ENCODE measurements around the gene MVD. TPM values are rescaled to one million over a fixed set of nuclear protein-coding genes. Genes with fewer than 3 reads are reported as not detected.
"Not testable (repeated sequence)": the region's sequence is repeated elsewhere in the genome, so short reads cannot be mapped to it uniquely, and the experiment has no call there.

Gene MVD
- total and polyA plus RNA-seq, 4 donors, result 39.1 to 135 (median 119) TPM

- peaks cover 3 to 52% (median 13%) of the 10 kb centered on the region in 4 donors for H3K36me3 ChIP-seq (ENCODE audit: control insufficient read depth in 4 of 4, insufficient read depth in 4 of 4, low read length in 4 of 4)
- no peaks in the 10 kb centered on the region for H3K27me3 ChIP-seq (ENCODE audit: control insufficient read depth in 3 of 3, insufficient read depth in 3 of 3, low read length in 2 of 3)
- H3K4me3 ChIP-seq, result no peak overlapping the region
- no peak for ATAC-seq (ENCODE audit: insufficient read depth, low FRiP score)
- H3K9me3 ChIP-seq (ENCODE audit: control insufficient read depth in 4 of 4, insufficient read depth in 3 of 4, low read length in 3 of 4), result no peaks in the 10 kb centered on the region
- H3K27ac ChIP-seq (ENCODE audit: low read depth in 1 of 2, low read length in 1 of 2), result no peak overlapping the region
- no peaks in the 10 kb centered on the region for H3K4me1 ChIP-seq (ENCODE audit: control insufficient read depth in 5 of 5, insufficient read depth in 5 of 5, low read length in 5 of 5)
- WGBS, 2 donors, result 90 to 91% methylated on average over 49 of the region's 49 CpGs
- no peak for TF ChIP-seq CTCF (IDR thresholded peaks at IDR 0.05; ENCODE audit: control extremely low read depth, extremely low read depth)
- DNase-seq, result peak; percentile 61 to 77 (median 62)
- no peak overlapping the region for H3K9ac ChIP-seq (ENCODE audit: insufficient read depth in 1 of 2, low read length in 2 of 2)
Measured at GRCh38 chr16:88610909-88611812, 51.7 kb downstream of the MVD start.

- Histone ChIP-seq H3K27me3 (ENCODE audit: control insufficient read depth in 3 of 3, insufficient read depth in 3 of 3, low read length in 2 of 3) (no peaks in the 10 kb centered on the region), H3K9ac (ENCODE audit: insufficient read depth in 1 of 2, low read length in 2 of 2) (no peak overlapping the region), H3K36me3 (ENCODE audit: control insufficient read depth in 4 of 4, insufficient read depth in 4 of 4, low read length in 4 of 4) (peaks cover 3 to 56% (median 15%) of the 10 kb centered on the region in 4 donors), H3K27ac (ENCODE audit: low read depth in 1 of 2, low read length in 1 of 2) (no peak overlapping the region), H3K9me3 (ENCODE audit: control insufficient read depth in 4 of 4, insufficient read depth in 3 of 4, low read length in 3 of 4) (no peaks in the 10 kb centered on the region), H3K4me1 (ENCODE audit: control insufficient read depth in 5 of 5, insufficient read depth in 5 of 5, low read length in 5 of 5) (no peaks in the 10 kb centered on the region), H3K4me3 (no peak overlapping the region)
- no peak for TF ChIP-seq CTCF (IDR thresholded peaks at IDR 0.05; ENCODE audit: control extremely low read depth, extremely low read depth)
- WGBS, 2 donors, result 91 to 92% methylated on average over 6 of the region's 6 CpGs
- ATAC-seq (ENCODE audit: insufficient read depth, low FRiP score) (no peak), DNase-seq (no peak)
Measured at GRCh38 chr16:88610080-88610479, 52.8 kb downstream of the MVD start.

GRCh38 chr16:88609426-88609825 lies 53.5 kb downstream of the MVD start:
- not testable (repeated sequence) for H3K27ac ChIP-seq (ENCODE audit: low read depth in 1 of 2, low read length in 1 of 2); ATAC-seq (ENCODE audit: insufficient read depth, low FRiP score); H3K9ac ChIP-seq (ENCODE audit: insufficient read depth in 1 of 2, low read length in 2 of 2); H3K4me3 ChIP-seq; H3K4me1 ChIP-seq (ENCODE audit: control insufficient read depth in 5 of 5, insufficient read depth in 5 of 5, low read length in 5 of 5); H3K9me3 ChIP-seq (ENCODE audit: control insufficient read depth in 4 of 4, insufficient read depth in 3 of 4, low read length in 3 of 4); H3K27me3 ChIP-seq (ENCODE audit: control insufficient read depth in 3 of 3, insufficient read depth in 3 of 3, low read length in 2 of 3); DNase-seq
- H3K36me3 ChIP-seq (ENCODE audit: control insufficient read depth in 4 of 4, insufficient read depth in 4 of 4, low read length in 4 of 4), result peaks cover 3 to 59% (median 15%) of the 10 kb centered on the region in 4 donors
- 97% methylated on average over 8 of the region's 8 CpGs for WGBS, 2 donors

- H3K9ac ChIP-seq (ENCODE audit: insufficient read depth in 1 of 2, low read length in 2 of 2), result no peak overlapping the region
- no peaks in the 10 kb centered on the region for H3K9me3 ChIP-seq (ENCODE audit: control insufficient read depth in 4 of 4, insufficient read depth in 3 of 4, low read length in 3 of 4)
- no peak for ATAC-seq (ENCODE audit: insufficient read depth, low FRiP score)
- TF ChIP-seq CTCF (IDR thresholded peaks at IDR 0.05; ENCODE audit: control extremely low read depth, extremely low read depth), result no peak
- no peak overlapping the region for H3K4me3 ChIP-seq
- H3K36me3 ChIP-seq (ENCODE audit: control insufficient read depth in 4 of 4, insufficient read depth in 4 of 4, low read length in 4 of 4), result peaks cover 3 to 53% (median 14%) of the 10 kb centered on the region in 4 donors
- no peak overlapping the region for H3K27ac ChIP-seq (ENCODE audit: low read depth in 1 of 2, low read length in 1 of 2)
- no peak for DNase-seq
- 85 to 89% methylated on average over 6 of the region's 6 CpGs for WGBS, 2 donors
- H3K27me3 ChIP-seq (ENCODE audit: control insufficient read depth in 3 of 3, insufficient read depth in 3 of 3, low read length in 2 of 3), result no peaks in the 10 kb centered on the region
- H3K4me1 ChIP-seq (ENCODE audit: control insufficient read depth in 5 of 5, insufficient read depth in 5 of 5, low read length in 5 of 5), result no peaks in the 10 kb centered on the region
Measured at GRCh38 chr16:88608076-88608475, 54.8 kb downstream of the MVD start.
